Measurements from ENCODE around the gene SIRT4.
"Not testable (repeated sequence)": the region's sequence is repeated elsewhere in the genome, so short reads cannot be mapped to it uniquely, and the experiment has no call there.

SIRT4 gene

GRCh38 chr12:120335447-120335846, 33.3 kb downstream of the SIRT4 start:
- peak; percentile 26 for DNase-seq (ENCODE audit: low spot score)

DNA sequence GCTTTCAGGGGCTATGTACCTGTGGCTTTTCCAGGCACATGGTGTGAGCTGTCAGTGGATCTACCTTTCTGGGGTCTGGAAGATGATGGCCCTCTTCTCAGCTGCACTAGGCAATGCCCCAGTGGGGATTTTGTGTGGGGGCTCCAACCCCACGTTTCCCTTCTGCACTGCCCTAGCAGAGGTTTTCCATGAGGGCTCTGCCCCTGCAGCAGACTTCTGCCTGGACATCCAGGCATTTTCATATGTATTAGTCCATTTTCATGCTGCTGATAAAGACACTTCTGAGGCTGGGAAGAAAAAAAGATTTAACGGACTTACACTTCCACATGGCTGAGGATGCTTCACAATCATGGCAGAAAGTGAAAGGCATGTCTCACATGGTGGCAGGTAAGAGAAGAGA, 34.3 kb downstream of the SIRT4 start:
- not testable (repeated sequence) for DNase-seq (ENCODE audit: low spot score)

DNA sequence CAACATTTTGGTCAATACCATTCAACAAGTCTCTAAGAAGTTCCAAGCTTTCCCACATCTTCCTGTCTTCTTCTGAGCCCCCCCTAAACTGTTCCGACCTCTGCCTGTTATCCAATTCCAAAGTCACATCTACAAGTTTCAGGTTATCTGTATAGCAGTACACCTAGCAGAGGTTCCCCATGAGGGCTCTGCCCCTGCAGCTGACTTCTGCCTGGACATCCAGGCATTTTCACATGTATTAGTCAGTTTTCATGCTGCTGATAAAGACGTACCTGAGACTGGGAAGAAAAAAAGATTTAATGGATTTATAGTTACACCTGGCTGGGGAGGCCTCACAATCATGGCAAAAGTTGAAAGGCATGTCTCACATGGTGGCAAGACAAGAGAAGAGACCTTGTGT, 35.6 kb downstream of the SIRT4 start:
- no peak for DNase-seq (ENCODE audit: low spot score)

- no peak for DNase-seq (ENCODE audit: low spot score)
These were observed 37.1 kb downstream of the SIRT4 start for GRCh38 chr12:120339256-120339655.

DNA sequence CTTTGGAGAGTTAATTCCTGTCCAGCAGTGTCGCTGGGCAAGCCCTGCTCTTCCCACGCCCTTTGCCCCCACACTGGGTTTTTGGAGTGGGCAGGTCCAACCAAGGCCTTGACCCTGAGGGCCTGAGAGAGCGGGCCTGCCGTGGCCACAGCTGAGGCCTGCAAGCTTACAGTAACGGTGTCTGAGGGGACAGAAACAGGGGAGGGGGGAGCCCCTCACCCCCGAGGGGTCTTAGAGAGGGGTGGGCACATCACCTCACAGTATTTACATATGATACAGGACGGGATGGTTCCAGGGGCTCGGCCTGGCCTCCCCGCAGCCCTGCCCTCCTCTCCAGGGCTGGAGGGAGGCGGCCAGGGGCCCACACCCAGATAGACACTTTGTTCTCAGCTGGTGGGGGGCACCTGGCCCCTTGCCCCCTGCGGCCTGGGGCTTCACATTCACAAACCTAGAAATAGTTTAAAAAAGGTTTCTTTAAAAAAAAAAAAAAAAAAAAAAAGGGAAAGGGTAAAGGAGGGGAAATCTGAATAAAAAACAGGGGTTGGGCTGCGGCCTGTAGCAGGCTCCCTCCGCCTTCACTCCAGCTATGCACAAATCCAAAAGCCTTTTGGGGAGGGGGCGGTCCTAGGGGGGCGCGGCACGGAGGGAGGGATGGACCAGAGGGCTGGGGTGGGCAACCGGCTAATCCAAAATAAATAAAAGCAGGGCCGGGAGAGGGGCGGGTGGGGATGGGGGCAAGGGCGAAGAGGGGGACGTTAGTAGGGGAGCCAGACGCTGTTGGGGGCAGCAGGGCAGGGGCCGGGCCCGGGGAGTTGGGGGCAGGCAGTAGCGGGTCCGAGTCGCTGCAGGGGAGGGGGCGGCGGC, 40.3 kb downstream of the SIRT4 start:
- DNase-seq (ENCODE audit: low spot score): peak; percentile 48

GRCh38 chr12:120343039-120343537, 41.0 kb downstream of the SIRT4 start:
- DNase-seq (ENCODE audit: low spot score): no peak

DNA sequence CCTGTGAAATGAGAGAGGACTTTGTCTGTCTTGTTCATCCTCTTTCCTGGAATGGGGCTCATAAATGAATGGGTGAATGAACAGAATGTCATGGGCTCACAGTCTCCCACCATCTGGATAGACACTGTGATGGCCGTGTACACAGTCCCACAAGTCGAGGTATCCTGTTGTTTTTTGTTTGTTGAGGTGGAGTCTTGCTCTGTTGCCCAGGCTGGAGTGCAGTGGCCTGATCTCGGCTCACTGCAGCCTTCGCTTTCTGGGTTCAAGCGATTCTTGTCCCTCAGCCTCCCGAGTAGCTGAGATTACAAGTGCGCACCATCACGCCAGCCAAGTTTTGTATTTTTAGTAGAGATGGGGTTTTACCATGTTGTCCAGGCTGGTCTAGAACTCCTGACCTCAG, 41.6 kb downstream of the SIRT4 start:
- no peak for DNase-seq (ENCODE audit: low spot score)

DNA sequence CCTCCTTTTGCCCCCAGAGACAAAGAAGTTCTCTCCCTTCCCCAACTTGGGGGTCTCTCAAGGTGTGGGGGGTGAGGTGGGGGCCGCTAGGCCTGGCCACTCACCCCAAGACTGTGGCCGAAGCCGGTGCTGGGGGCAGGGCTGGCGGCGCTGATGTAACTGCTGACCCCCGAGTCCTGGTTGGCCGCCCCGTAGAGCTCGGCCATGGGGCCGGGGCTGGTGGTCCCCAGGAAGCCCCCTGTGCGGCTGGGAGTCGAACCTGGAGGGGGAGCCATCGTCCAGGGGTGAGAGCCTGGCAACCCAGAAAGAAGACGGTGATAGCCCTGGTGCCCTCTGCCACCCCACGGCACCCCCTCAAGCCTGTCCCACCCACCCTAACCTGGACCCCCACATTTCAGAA, 43.9 kb downstream of the SIRT4 start:
- DNase-seq (ENCODE audit: low spot score): no peak

DNA sequence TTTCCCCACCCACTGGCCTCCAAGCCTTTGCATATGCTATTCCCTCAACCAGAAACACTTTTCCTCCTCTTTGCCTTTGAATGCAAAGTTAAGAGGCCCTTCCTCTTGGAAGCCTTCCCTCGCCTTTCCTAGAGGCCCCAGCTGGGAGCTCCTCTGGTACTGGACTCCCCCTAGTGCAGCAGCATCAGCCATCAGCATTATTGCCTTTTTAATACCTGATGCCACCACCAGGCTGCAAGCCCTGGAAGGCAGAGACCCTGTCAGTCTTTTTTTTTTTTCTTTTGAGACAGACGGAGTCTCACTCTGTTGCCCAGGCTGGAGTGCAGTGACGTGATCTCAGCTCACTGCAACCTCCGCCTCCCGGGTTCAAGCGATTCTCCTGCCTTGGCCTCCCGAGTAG, 44.6 kb downstream of the SIRT4 start:
- DNase-seq (ENCODE audit: low spot score): no peak

GRCh38 chr12:120347766-120348165, 45.6 kb downstream of the SIRT4 start:
- DNase-seq (ENCODE audit: low spot score): no peak

- DNase-seq (ENCODE audit: low spot score): no peak
These were observed 48.6 kb downstream of the SIRT4 start for GRCh38 chr12:120350576-120351350.

GRCh38 chr12:120352117-120352516, 50.0 kb downstream of the SIRT4 start:
- DNase-seq (ENCODE audit: low spot score): no peak

DNA sequence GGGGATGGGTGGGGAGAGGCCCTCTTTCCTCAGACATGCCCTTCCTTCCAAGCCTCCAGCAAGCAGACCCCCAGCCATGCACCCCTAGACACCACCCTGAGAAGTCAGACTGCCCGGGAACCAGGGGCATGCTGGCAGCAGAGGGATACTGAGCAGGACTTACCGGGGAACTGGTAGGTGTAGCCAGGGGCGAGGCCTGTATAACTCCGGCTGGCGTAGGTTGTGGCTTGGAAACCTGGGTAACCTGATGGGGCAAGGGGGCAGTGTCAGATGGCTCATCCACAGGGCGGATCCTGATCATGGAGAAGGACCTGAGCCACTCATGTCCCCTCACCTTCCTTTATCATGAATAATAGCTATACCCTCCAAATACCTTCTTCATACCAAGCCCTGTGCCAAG, 51.0 kb downstream of the SIRT4 start:
- DNase-seq (ENCODE audit: low spot score): no peak

DNA sequence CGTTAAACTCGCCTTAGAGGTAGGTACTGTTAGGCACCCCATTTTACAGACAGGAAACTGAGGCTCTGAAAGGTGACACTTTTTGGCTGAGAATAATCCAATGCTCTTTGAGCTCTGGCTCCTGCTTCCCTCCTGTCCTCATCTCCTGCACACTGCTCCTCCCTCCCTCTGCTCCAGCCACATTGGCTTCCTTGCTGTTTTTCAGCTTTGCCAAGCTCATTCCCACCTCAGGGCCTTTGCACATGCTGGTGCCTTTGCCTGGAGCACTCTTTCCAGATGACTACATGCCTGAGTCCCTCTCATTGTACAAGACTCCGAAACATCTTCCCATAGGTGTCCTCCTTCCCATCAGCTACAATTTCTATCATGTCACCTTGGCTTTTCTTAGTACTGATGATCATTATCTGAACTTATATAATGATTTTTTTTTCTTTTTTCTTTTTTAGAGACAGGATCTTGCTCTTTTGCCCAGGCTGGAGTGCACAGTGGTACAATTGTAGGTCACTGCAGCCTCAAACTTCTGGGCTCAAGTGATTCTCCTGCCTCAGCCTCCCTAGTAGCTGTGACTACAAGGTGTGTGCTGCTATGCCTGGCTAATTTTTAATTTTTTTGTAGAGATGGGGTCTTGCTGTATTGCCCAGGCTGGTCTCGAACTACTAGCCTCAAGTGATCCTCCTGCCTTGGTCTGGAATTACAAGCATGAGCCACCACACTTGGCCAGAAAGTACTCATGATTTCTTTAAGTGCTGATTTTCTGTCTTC, 51.6 kb downstream of the SIRT4 start:
- DNase-seq (ENCODE audit: low spot score): no peak

DNA sequence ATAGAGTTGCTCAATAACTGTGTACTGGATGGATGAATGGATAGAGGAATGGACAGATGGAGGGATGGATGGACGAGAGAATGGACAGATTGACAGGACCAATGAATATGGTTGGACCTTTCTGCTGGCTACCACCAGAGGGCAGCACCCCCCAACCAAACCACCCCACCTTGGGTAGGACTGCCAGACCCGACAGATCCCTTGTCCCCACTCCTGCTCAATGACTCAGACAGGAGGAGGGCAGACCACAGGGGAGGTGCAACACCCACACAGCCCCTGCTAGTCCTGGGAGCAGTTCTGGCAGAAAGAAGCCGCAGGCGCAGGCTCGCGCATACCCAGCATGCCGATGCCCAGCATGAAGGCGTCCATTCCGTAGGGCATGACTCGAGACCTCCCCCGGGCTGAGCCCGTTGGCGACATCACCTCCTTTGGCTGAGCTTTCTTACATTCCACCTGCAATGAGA, 54.5 kb downstream of the SIRT4 start:
- peak; percentile 92 for DNase-seq (ENCODE audit: low spot score)

DNA sequence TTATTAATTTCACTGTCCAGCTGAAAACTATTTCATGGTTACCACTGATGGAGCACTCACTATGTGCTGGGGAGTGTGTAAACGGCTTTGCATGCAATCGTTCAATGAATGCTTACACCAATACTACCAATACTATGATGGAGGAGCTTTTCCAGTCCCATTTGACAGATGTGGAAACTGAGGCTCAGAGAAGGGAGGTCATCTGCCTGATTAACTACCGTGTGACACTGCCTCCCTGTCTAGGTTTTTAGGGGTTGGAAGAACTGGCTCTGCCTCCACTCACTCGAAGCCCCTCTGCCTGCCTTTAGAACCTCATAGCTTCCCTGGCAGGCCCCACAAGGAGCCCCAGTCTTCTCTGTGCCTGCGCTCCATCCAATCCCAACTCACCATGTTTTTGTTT, 55.0 kb downstream of the SIRT4 start:
- DNase-seq (ENCODE audit: low spot score): no peak

DNA sequence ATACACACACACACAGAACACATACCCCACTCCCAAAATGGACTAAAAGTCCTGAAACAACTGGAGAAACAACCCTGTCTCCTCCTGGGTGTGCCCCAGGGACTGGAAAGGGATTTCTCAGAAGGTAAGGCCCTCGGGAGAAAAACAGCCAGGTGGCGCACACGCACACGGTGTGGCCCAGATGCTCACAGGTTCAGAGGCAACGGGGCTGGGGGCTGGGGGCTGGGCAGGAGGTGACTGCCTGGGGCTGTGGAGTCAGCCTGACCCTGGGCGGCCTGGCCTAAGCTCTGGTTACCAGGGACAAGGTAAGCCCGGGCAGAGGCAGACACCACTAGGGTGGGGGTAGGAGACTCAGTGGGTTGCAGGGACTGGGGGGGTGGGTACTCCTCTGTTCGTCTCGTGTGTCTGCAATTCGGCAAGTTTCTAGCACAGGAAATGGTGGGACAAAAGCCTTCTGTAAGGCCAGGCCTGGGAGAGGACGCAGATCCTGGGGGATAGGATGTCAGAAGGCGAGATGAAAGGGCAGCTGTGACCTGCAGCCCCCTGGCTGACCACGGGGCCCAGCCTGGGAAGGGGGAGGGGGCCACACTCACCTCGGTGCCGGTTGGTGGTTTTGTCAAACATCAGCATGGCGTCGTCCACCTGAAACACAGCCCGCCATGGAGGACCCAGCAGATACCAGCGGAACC, 56.4 kb downstream of the SIRT4 start:
- DNase-seq (ENCODE audit: low spot score): peak; percentile 60

GRCh38 chr12:120359128-120359527, 57.0 kb downstream of the SIRT4 start:
- DNase-seq (ENCODE audit: low spot score): no peak

DNA sequence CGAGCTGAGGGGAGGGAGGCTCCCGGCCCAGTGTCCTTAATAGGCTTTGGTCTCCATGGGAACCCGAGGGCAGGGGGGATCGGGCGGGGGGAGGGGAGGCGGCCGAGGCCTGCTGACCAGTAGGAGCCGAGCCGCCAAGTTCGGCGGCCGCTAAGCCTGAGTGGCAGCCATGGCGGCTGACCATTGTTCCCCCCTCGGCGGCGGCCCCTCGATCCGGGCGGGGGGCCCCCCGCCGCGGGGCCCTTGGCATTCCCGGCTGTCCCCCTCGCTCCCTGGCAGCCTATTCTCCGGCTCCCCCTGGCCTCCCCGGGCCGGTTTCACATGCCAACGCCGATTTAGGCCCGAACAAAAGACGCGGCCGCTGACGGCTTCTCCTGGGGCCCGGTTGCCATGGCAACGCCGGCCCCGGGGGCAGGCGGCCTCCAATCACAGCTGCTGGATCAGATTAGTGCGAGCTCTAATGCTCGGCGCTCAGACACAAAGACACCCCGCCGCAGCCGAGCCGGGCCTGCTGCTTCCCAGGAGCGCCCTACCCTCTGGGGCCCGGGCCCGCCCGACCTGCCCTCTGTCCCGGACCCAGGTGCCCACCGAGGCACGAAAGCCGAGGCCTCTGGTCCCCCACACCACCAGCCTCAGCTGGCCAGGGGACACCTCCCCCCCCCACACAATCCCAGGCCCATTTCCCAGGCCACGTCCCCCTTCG, 59.5 kb downstream of the SIRT4 start:
- peak; percentile 99 for DNase-seq (ENCODE audit: low spot score)

All from iPS-NIHi11 (cell line).